Neural progenitor cell (in vitro differentiated cells): Measurements from ENCODE around the gene SDHAF2.

ENCODE experiments used
- EZH2 ChIP-seq: fragments of 200-600 bp; sonication (generic); IDR thresholded peaks from 2 replicates; pipeline ENCODE4 v1.6.1; 2017; ENCODE audit warnings: antibody characterized with exemption, mild to moderate bottlenecking, moderate library complexity
- TF ChIP-seq, protein P1 (sequence below): fragments of 200-600 bp; sonication (generic); IDR thresholded peaks from 2 replicates; pipeline ENCODE4 v1.5.1; 2017; ENCODE audit warnings: antibody characterized with exemption, mild to moderate bottlenecking

DNA sequence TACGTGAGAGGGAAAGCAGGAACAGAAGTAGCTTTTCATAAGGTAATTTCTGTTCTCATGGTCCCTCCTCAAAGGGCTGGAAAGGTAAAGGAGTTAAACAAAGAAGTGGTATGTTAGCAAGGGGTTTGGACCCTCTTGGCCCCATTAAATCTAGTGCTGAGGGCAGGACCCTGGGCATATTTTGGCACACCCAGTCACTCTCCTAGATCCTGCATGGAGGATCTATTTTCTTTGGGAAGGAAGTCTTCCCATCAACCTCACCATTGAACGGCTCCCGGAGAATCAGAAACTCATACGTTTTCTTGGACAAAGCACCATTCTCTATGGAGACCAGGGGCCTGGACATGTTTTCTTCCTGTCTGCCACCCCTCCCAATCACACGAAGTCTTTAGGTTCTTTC is 25.8 kb upstream of the SDHAF2 start:
- no peak for TF ChIP-seq EZH2
- TF ChIP-seq, protein P1, sequence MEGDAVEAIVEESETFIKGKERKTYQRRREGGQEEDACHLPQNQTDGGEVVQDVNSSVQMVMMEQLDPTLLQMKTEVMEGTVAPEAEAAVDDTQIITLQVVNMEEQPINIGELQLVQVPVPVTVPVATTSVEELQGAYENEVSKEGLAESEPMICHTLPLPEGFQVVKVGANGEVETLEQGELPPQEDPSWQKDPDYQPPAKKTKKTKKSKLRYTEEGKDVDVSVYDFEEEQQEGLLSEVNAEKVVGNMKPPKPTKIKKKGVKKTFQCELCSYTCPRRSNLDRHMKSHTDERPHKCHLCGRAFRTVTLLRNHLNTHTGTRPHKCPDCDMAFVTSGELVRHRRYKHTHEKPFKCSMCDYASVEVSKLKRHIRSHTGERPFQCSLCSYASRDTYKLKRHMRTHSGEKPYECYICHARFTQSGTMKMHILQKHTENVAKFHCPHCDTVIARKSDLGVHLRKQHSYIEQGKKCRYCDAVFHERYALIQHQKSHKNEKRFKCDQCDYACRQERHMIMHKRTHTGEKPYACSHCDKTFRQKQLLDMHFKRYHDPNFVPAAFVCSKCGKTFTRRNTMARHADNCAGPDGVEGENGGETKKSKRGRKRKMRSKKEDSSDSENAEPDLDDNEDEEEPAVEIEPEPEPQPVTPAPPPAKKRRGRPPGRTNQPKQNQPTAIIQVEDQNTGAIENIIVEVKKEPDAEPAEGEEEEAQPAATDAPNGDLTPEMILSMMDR: no peak
